Neuron (in vitro differentiated cells): ENCODE measurements around the gene KLC1.

ENCODE experiments used
- H2AFZ ChIP-seq: one replicate; pipeline ENCODE4 v1.6.1; 2013; ENCODE audit warnings: low read depth, mild to moderate bottlenecking, inconsistent platforms, low read length, moderate library complexity
- H3K27me3 ChIP-seq: one replicate; pipeline ENCODE4 v1.6.1; 2013; ENCODE audit warnings: low read length; ENCODE audit not compliant: insufficient read depth
- H3K36me3 ChIP-seq: one replicate; pipeline ENCODE4 v1.6.1; 2013; ENCODE audit warnings: low read length; ENCODE audit not compliant: insufficient read depth
- H3K4me1 ChIP-seq: one replicate; pipeline ENCODE4 v1.6.1; 2013; ENCODE audit warnings: low read length; ENCODE audit not compliant: insufficient read depth
- H3K4me3 ChIP-seq: 2 replicates; pipeline ENCODE4 v1.5.1; 2013; ENCODE audit warnings: mild to moderate bottlenecking, low read length, moderate library complexity
- H3K9me3 ChIP-seq: one replicate; pipeline ENCODE4 v1.6.1; 2013; ENCODE audit warnings: low read length

KLC1 gene

GRCh38 chr14:103719751-103720150 lies 90.7 kb downstream of the KLC1 start:
- Histone ChIP-seq H3K9me3 (peaks cover 3% of the 10 kb centered on the region), H3K4me1 (peaks cover 11% of the 10 kb centered on the region), H3K27me3 (no peaks in the 10 kb centered on the region), H3K4me3 (no peak overlapping the region), H3K36me3 (peaks cover 2% of the 10 kb centered on the region), H2AFZ (no peak overlapping the region)

GRCh38 chr14:103721334-103722120 lies 92.5 kb downstream of the KLC1 start:
- Histone ChIP-seq H2AFZ (no peak overlapping the region), H3K36me3 (peaks cover 12% of the 10 kb centered on the region), H3K4me1 (peaks cover 9% of the 10 kb centered on the region), H3K9me3 (peaks cover 3% of the 10 kb centered on the region), H3K4me3 (no peak overlapping the region), H3K27me3 (no peaks in the 10 kb centered on the region)

DNA sequence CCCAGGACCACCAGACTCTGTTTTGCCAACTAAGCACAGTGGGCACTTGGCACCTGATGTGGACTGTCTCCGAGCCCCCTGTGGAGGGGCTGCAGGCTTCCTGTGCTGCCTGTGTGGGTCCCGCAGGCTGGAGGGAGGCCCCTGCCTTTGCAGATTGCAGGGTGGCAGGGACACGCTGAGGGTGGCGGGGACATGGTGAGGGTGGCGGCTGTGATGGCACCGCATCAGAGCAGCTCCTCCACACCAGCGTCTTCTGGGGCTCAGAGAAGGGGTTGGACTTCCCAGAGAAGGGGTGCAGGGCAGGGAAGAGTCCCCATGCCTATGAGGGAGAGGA lies 94.7 kb downstream of the KLC1 start:
- H3K9me3 ChIP-seq = no peaks in the 10 kb centered on the region
- H3K27me3 ChIP-seq = no peaks in the 10 kb centered on the region
- H3K4me3 ChIP-seq = no peak overlapping the region
- peaks cover 21% of the 10 kb centered on the region for H3K36me3 ChIP-seq
- no peak overlapping the region for H2AFZ ChIP-seq
- no peaks in the 10 kb centered on the region for H3K4me1 ChIP-seq

GRCh38 chr14:103724116-103724515 lies 95.1 kb downstream of the KLC1 start:
- no peaks in the 10 kb centered on the region for H3K9me3 ChIP-seq
- no peaks in the 10 kb centered on the region for H3K27me3 ChIP-seq
- no peak overlapping the region for H3K4me3 ChIP-seq
- H3K36me3 ChIP-seq = peaks cover 25% of the 10 kb centered on the region
- no peaks in the 10 kb centered on the region for H3K4me1 ChIP-seq
- H2AFZ ChIP-seq = no peak overlapping the region

GRCh38 chr14:103725001-103725682 lies 96.1 kb downstream of the KLC1 start:
- Histone ChIP-seq H2AFZ (no peak overlapping the region), H3K4me1 (no peaks in the 10 kb centered on the region), H3K9me3 (no peaks in the 10 kb centered on the region), H3K4me3 (no peak overlapping the region), H3K27me3 (no peaks in the 10 kb centered on the region), H3K36me3 (peaks cover 36% of the 10 kb centered on the region)

DNA sequence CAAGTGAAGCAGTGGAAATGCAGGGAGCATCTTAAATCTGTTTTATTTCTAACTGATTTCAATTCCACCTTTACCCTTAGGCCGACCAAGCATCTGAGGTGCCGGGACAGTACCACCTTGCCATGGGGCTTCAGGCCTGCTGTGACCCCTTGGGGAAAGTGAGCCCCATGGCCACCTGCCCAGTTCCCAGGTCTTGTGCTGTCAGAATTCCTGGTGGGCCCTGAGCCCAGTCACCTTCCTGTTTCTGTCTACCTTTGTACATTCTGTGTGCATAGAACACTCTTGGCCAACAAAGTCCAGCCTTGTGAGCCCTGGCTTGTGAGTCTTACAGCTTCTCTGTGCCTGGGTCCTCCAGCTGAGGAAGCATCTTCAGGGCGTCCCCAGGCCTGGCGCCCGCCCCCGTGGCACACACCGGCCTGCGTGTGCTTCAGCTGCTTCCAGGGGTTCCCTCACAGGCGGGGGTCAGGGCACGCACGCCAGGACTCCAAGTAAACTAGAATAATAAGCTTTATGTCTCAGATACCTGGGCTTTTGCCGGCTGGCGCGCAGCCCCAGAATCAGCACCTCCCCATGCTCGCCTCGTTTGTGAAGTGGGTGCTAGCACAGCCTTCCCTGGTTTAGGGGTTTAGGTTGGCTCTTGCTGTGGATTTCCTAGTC lies 96.9 kb downstream of the KLC1 start:
- Histone ChIP-seq H3K4me1 (no peaks in the 10 kb centered on the region), H3K36me3 (peaks cover 42% of the 10 kb centered on the region), H2AFZ (no peak overlapping the region), H3K27me3 (no peaks in the 10 kb centered on the region), H3K9me3 (no peaks in the 10 kb centered on the region), H3K4me3 (no peak overlapping the region)

DNA sequence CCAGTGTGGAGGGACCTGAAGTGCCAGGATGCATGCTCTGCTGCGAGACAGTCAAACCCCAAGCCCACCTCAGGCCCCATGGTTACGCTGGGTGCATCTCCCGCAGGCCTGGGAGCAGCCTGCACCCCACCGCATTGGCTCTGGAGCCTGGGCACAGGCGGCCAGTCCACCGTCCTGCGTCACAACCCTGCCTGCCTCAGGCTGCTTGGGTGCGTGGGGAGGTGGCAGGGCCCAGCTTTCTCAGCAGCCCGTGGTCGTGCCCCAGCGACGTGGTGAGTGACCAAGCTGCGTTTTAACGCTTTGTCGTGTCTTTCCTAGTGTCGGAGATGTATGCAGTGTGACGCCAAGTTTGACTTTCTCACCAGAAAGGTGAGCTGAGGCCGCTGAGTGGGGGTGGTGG lies 97.5 kb downstream of the KLC1 start:
- H3K4me1 ChIP-seq = no peaks in the 10 kb centered on the region
- H3K27me3 ChIP-seq = no peaks in the 10 kb centered on the region
- peaks cover 43% of the 10 kb centered on the region for H3K36me3 ChIP-seq
- no peaks in the 10 kb centered on the region for H3K9me3 ChIP-seq
- H3K4me3 ChIP-seq = no peak overlapping the region
- H2AFZ ChIP-seq = no peak overlapping the region

DNA sequence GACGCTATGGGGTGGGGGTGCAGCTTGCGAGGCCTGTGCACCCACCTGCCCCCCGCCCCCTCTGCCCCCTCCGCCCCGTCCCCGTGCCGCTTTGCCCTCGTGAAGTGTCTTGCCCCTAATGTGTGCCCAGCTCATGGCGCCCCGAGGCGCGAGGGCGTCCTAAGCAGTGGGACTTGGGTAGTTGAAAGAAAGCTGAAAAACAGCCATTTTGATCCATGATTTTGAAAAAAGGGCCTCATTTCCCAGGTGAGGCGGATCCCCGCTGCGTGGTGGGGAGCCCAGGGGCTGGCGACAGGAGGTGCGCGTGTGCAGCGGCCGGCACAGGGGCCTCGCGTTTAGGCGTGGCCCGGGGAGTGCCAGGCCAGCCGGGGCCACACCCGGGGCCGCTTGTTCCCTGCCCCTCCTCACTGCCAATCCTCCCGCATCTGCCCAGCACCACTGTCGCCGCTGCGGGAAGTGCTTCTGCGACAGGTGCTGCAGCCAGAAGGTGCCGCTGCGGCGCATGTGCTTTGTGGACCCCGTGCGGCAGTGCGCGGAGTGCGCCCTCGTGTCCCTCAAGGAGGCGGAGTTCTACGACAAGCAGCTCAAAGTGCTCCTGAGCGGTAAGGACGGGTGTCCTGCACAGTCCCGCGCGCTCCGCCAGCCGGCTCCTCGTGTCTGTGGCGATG lies 98.4 kb downstream of the KLC1 start:
- Histone ChIP-seq H3K27me3 (no peaks in the 10 kb centered on the region), H3K36me3 (peaks cover 46% of the 10 kb centered on the region), H2AFZ (no peak overlapping the region), H3K4me1 (no peaks in the 10 kb centered on the region), H3K9me3 (no peaks in the 10 kb centered on the region), H3K4me3 (no peak overlapping the region)

- Histone ChIP-seq H3K27me3 (no peaks in the 10 kb centered on the region), H2AFZ (no peak overlapping the region), H3K36me3 (peaks cover 51% of the 10 kb centered on the region), H3K4me1 (no peaks in the 10 kb centered on the region), H3K9me3 (no peaks in the 10 kb centered on the region), H3K4me3 (no peak overlapping the region)
Measured at GRCh38 chr14:103728141-103728540, 99.1 kb downstream of the KLC1 start.

- Histone ChIP-seq H3K4me3 (no peak overlapping the region), H3K36me3 (peaks cover 54% of the 10 kb centered on the region), H3K4me1 (no peaks in the 10 kb centered on the region), H2AFZ (no peak overlapping the region), H3K27me3 (no peaks in the 10 kb centered on the region), H3K9me3 (no peaks in the 10 kb centered on the region)
Measured at GRCh38 chr14:103728721-103729120, 99.7 kb downstream of the KLC1 start.

DNA sequence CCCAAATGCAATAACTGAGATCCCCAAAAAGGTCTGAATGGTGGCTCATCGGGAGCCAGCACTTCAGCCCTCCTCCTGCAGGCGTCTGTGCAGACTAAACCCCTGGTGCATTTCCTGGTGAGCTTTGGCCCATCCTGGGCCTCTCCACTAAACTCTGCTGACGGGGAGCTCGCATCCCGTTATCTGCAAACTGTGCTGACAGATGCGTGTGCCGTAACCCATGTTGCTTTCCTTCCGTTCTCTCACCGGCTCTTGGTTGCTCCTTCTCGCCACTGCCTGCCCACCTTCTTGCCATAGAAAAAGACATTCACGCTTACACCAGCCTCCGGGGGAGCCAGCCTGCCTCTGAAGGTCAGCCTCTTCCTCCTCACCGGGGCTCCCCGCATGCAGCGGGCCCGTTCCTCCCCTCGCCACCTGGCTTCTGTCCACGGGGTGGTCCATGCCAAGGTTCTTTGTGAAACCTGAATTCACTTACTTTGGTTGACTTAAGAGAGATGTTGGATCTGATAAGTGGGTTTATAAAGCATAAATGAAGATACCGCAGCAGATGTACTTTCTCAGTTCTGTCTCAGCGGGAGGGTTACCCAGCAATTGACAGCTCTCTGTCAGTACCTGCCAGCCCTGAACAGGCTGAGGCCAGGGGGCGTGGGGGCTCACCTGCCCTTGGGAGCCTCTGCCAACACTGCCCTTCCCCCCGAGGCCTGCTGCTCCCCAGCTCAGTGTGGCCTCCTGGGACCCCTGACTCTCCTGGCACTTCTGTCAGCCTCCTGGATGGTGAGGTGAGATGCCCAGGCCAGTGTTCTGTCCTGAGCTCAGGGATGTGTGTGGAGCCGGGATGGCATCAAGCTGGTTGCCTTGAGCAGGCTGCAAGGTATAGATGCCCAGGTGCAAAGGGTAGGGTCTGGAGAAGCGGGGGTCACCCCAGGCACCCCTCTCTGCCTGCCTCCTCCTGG lies 100.8 kb downstream of the KLC1 start:
- Histone ChIP-seq H2AFZ (no peak overlapping the region), H3K27me3 (no peaks in the 10 kb centered on the region), H3K4me3 (no peak overlapping the region), H3K36me3 (peaks cover 54% of the 10 kb centered on the region), H3K4me1 (no peaks in the 10 kb centered on the region), H3K9me3 (no peaks in the 10 kb centered on the region)

DNA sequence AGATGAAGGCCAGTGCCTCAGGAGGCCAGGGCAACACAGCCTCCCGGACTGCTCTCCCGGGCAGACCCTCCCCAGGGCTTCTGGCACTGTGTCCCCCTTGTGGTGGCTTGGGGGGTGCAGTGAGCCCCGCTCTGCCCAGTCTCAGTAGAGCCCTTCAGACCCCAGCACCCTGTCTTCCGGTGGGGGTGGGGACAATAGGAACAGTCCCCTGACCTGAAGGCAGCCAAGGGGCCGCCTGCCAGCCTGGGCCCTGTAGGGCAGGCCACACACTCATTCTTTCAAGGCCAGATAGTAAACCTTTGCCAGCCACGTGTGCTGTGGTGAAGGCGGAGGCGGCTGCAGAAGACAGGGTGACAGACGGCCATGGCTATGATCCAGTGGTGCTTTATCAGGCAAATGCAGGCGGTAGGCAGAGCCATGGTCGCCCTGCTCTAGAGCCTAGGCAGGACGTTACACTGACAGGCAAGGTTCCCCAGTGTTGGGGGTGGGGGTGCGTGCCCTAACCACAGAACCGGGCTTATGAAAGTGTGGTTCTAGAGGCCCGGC lies 101.6 kb downstream of the KLC1 start:
- Histone ChIP-seq H3K9me3 (no peaks in the 10 kb centered on the region), H3K36me3 (peaks cover 49% of the 10 kb centered on the region), H3K4me1 (no peaks in the 10 kb centered on the region), H2AFZ (no peak overlapping the region), H3K4me3 (no peak overlapping the region), H3K27me3 (no peaks in the 10 kb centered on the region)
